H1 (cell line): ENCODE results near the gene TEX22. TPM values are rescaled to one million over a fixed set of nuclear protein-coding genes. Genes with fewer than 3 reads are reported as not detected.

Source experiments
- CTCF ChIA-PET: fragments of 300-600 bp; sonication (Branson Sonifier 250); formaldehyde crosslinking; loops from one replicate; lab custom pipeline; 2021; ENCODE audit not compliant: partially characterized antibody; lab: Charles Lee
- POLR2A ChIA-PET: fragments of 300-600 bp; sonication (Branson Sonifier 250); formaldehyde crosslinking; loops from one replicate; lab custom pipeline; 2021; ENCODE audit warnings: inconsistent platforms; ENCODE audit not compliant: partially characterized antibody; lab: Charles Lee
- DNase-seq, 2 experiments: peaks; one replicate each; pipeline versions ENCODE4 v3.0.0 to v3.0.0-alpha.2; 2010 to 2022; ENCODE audit warnings: low spot score in 2 of 2, low read depth in 1 of 2, mixed read lengths in 1 of 2
- FAIRE-seq: peaks from 2 replicates; lab custom pipeline; 2011; peaks lifted over from hg19 to GRCh38; lab: Jason Lieb, UNC
- H2AFZ ChIP-seq: 2 replicates; pipeline ENCODE4 v1.8.1; 2012; ENCODE audit warnings: low read length, inconsistent platforms
- H2AK5ac ChIP-seq: 2 replicates; pipeline ENCODE4 v1.6.1; 2013; ENCODE audit warnings: low read depth, low read length
- H2BK120ac ChIP-seq: replicated peaks from 2 replicates; pipeline ENCODE3; 2013; ENCODE audit warnings: low read depth, low read length, inconsistent platforms
- H2BK12ac ChIP-seq: 2 replicates; pipeline ENCODE4 v1.6.1; 2013; ENCODE audit warnings: low read depth, low read length
- H2BK15ac ChIP-seq: 2 replicates; pipeline ENCODE4 v1.6.1; 2013; ENCODE audit warnings: low read length
- H2BK20ac ChIP-seq: 2 replicates; pipeline ENCODE4 v1.6.1; 2013; ENCODE audit warnings: low read length
- H2BK5ac ChIP-seq: 2 replicates; pipeline ENCODE4 v1.6.1; 2013; ENCODE audit warnings: low read depth, low read length
- H3K14ac ChIP-seq: 2 replicates; pipeline ENCODE4 v1.6.1; 2013; ENCODE audit warnings: inconsistent platforms; ENCODE audit not compliant: insufficient read length
- H3K18ac ChIP-seq: 2 replicates; pipeline ENCODE4 v1.6.1; 2013; ENCODE audit warnings: low read length; ENCODE audit errors: extremely low read depth
- H3K23ac ChIP-seq: 2 replicates; pipeline ENCODE4 v1.6.1; 2013; ENCODE audit warnings: inconsistent platforms; ENCODE audit not compliant: insufficient read length
- H3K23me2 ChIP-seq: 2 replicates; pipeline ENCODE4 v1.6.1; 2013; ENCODE audit warnings: low read depth, low read length
- H3K27ac ChIP-seq: 2 replicates; pipeline ENCODE4 v1.6.1; 2011; ENCODE audit warnings: low read depth, low read length, inconsistent platforms
- H3K27me3 ChIP-seq, 4 experiments: replicated peaks in 1 of 4; 1 replicate in 1 of 4; 2 replicates in 3 of 4; pipeline versions ENCODE4 v1.6.1 to v1.8.1; 2011 to 2013; ENCODE audit warnings: low read length in 3 of 4, mild to moderate bottlenecking in 3 of 4, inconsistent platforms in 2 of 4, mixed read lengths in 2 of 4, moderate library complexity in 1 of 4; ENCODE audit not compliant: control insufficient read depth in 3 of 4, insufficient read depth in 3 of 4; ENCODE audit errors: extremely low read depth in 1 of 4
- H3K36me3 ChIP-seq, 4 experiments: 2 replicates each; pipeline versions ENCODE4 v1.6.1 to v1.8.1; 2011 to 2013; ENCODE audit warnings: mild to moderate bottlenecking in 4 of 4, low read length in 3 of 4, moderate library complexity in 2 of 4, control low read depth in 1 of 4, inconsistent platforms in 1 of 4; ENCODE audit not compliant: insufficient read depth in 4 of 4, control insufficient read depth in 2 of 4
- H3K4ac ChIP-seq: replicated peaks from 2 replicates; pipeline ENCODE3; 2013; ENCODE audit warnings: low read length, low read depth, mixed read lengths, inconsistent platforms; ENCODE audit not compliant: insufficient read length
- H3K4me1 ChIP-seq, 4 experiments: replicated peaks in 1 of 4; 1 replicate in 1 of 4; 2 replicates in 3 of 4; pipeline versions ENCODE4 v1.6.1 to v1.8.1; 2011 to 2013; ENCODE audit warnings: low read length in 3 of 4, inconsistent platforms in 2 of 4, mixed read lengths in 1 of 4; ENCODE audit not compliant: insufficient read depth in 4 of 4, control insufficient read depth in 3 of 4
- H3K4me2 ChIP-seq, 2 experiments: 2 replicates each; pipeline versions ENCODE4 v1.6.1 to v1.8.1; 2011 to 2013; ENCODE audit warnings: low read depth in 2 of 2, low read length in 2 of 2, control low read depth in 1 of 2, inconsistent platforms in 1 of 2, mild to moderate bottlenecking in 1 of 2; ENCODE audit not compliant: insufficient read depth in 1 of 2
- H3K4me3 ChIP-seq, 4 experiments: fragments of 200-600, 300-600 bp in 1 of 4; sonication (generic), shearing (Covaris generic), sonication (Bioruptor Twin) in 1 of 4; 2 replicates each; pipeline versions ENCODE4 v1.5.1 to v1.8.1; 2011 to 2016; ENCODE audit warnings: low read length in 4 of 4, low read depth in 3 of 4, control low read depth in 2 of 4, inconsistent platforms in 2 of 4, mild to moderate bottlenecking in 2 of 4, mixed read lengths in 1 of 4, moderate library complexity in 1 of 4; ENCODE audit not compliant: insufficient read depth in 2 of 4; ENCODE audit errors: extremely low read depth in 1 of 4
- H3K56ac ChIP-seq: replicated peaks from 2 replicates; pipeline ENCODE3; 2013; ENCODE audit warnings: low read depth, mild to moderate bottlenecking, mixed read lengths, low read length, inconsistent platforms; ENCODE audit not compliant: insufficient read length
- H3K79me1 ChIP-seq: 2 replicates; pipeline ENCODE4 v1.6.1; 2013; ENCODE audit warnings: low read depth, low read length, control low read depth
- H3K79me2 ChIP-seq, 2 experiments: 2 replicates each; pipeline versions ENCODE4 v1.6.1 to v1.8.1; 2012 to 2013; ENCODE audit warnings: low read length in 2 of 2, mild to moderate bottlenecking in 2 of 2, inconsistent platforms in 1 of 2; ENCODE audit not compliant: insufficient read depth in 2 of 2, control insufficient read depth in 1 of 2
- H3K9ac ChIP-seq, 4 experiments: replicated peaks in 1 of 4; 1 replicate in 1 of 4; 2 replicates in 3 of 4; pipeline versions ENCODE4 v1.6.1 to v1.8.1; 2011 to 2013; ENCODE audit warnings: low read depth in 3 of 4, low read length in 3 of 4, control low read depth in 2 of 4, mild to moderate bottlenecking in 2 of 4, moderate library complexity in 2 of 4, inconsistent platforms in 1 of 4; ENCODE audit errors: extremely low read depth in 1 of 4
- H3K9me3 ChIP-seq, 2 experiments: 2 replicates each; pipeline versions ENCODE4 v1.6.1 to v1.8.1; 2012 to 2013; ENCODE audit warnings: mild to moderate bottlenecking in 2 of 2, moderate library complexity in 2 of 2, control low read depth in 1 of 2, inconsistent platforms in 1 of 2, low read depth in 1 of 2, low read length in 1 of 2, mixed read lengths in 1 of 2; ENCODE audit not compliant: insufficient read depth in 2 of 2
- H4K20me1 ChIP-seq, 2 experiments: replicated peaks in 1 of 2; 2 replicates each; pipeline versions ENCODE3 to v1.8.1; 2011 to 2013; ENCODE audit warnings: inconsistent platforms in 2 of 2, low read length in 2 of 2, mild to moderate bottlenecking in 1 of 2; ENCODE audit not compliant: insufficient read depth in 2 of 2, control insufficient read depth in 1 of 2
- H4K5ac ChIP-seq: 2 replicates; pipeline ENCODE4 v1.6.1; 2013; ENCODE audit warnings: low read length, low read depth, mixed read lengths, inconsistent platforms; ENCODE audit not compliant: insufficient read length
- H4K8ac ChIP-seq: 2 replicates; pipeline ENCODE4 v1.8.0; 2013; ENCODE audit warnings: mild to moderate bottlenecking, moderate library complexity, low read length, inconsistent platforms; ENCODE audit not compliant: insufficient read depth; ENCODE audit errors: extremely low read depth
- H4K91ac ChIP-seq: replicated peaks from 2 replicates; pipeline ENCODE3; 2013; ENCODE audit warnings: low read length, mixed read lengths, inconsistent platforms; ENCODE audit not compliant: insufficient read length
- KDM4A ChIP-seq: IDR thresholded peaks from one replicate; pipeline ENCODE4 v1.7.1; 2012; ENCODE audit warnings: low read depth, mild to moderate bottlenecking, moderate library complexity, low read length, inconsistent platforms; ENCODE audit not compliant: severe bottlenecking
- PHF8 ChIP-seq: fragments of 200-600 bp; sonication (generic); conservative IDR thresholded peaks from 2 replicates; pipeline ENCODE4 v1.7.1; 2012; ENCODE audit warnings: low read depth, mild to moderate bottlenecking, inconsistent platforms, low read length, moderate library complexity
- POLR2A ChIP-seq, 2 experiments: IDR thresholded peaks; 1 replicate in 1 of 2; 2 replicates in 1 of 2; pipeline ENCODE4 v1.6.1; 2011; ENCODE audit warnings: low read depth in 2 of 2, low read length in 2 of 2, mild to moderate bottlenecking in 2 of 2; ENCODE audit errors: control extremely low read depth in 1 of 2
- RBBP5 ChIP-seq: IDR thresholded peaks from 2 replicates; pipeline ENCODE4 v1.7.1; 2012; ENCODE audit warnings: low read depth, mild to moderate bottlenecking, inconsistent platforms, low read length, moderate library complexity, borderline replicate concordance
- WGBS, 2 experiments: shearing (Covaris generic) in 1 of 2; methylation state at CpG; one replicate each; pipeline versions ENCODE4 v1.1.6 to v1.1.7; 2013 to 2015; ENCODE audit warnings: low lambda C conversion rate in 2 of 2, mixed read lengths in 2 of 2, inconsistent platforms in 1 of 2, low coverage in 1 of 2, missing lambda C conversion rate in 1 of 2; ENCODE audit not compliant: insufficient replicate concordance in 2 of 2, insufficient coverage in 1 of 2, insufficient read length in 1 of 2; ENCODE audit errors: extremely low coverage in 1 of 2, missing lambda C conversion rate in 1 of 2; 5-methylcytosine and 5-hydroxymethylcytosine counted together
- polyA plus RNA-seq, 7 experiments: library from polyadenylated mRNA; depleted of rRNA in 3 of 7; stranded (reverse) in 5 of 7; unstranded in 2 of 7; fragments of >200 nt in 5 of 7; fragments of 200-250 nt in 2 of 7; gene quantifications; 1 replicate in 5 of 7; 2 replicates in 1 of 7; 4 replicates in 1 of 7; pipeline versions ENCODE4 v1.2.1 to v1.2.3, GENCODE V29; 2011 to 2013; ENCODE audit warnings: missing spikeins in 2 of 7, mixed read lengths in 2 of 7
- total RNA-seq: library from RNA; stranded (reverse); fragmentation: NEBNext Ultra II Directional; extraction: Animal tissue kit (Norgen Biotek cat#: 25700); gene quantifications from 2 replicates; pipeline ENCODE4 v1.2.1, GENCODE V29; 2021
- TF ChIP-seq, protein P1 (sequence below): IDR thresholded peaks from 2 replicates; pipeline ENCODE4 v1.6.1; 2012; ENCODE audit warnings: inconsistent platforms

TEX22 gene
- total and polyA plus RNA-seq, 2 of the 8 experiments (the other 6 are each of a cell fraction or from before 2014, with no cell fraction given), result 0.24 to 0.39 TPM

DNA sequence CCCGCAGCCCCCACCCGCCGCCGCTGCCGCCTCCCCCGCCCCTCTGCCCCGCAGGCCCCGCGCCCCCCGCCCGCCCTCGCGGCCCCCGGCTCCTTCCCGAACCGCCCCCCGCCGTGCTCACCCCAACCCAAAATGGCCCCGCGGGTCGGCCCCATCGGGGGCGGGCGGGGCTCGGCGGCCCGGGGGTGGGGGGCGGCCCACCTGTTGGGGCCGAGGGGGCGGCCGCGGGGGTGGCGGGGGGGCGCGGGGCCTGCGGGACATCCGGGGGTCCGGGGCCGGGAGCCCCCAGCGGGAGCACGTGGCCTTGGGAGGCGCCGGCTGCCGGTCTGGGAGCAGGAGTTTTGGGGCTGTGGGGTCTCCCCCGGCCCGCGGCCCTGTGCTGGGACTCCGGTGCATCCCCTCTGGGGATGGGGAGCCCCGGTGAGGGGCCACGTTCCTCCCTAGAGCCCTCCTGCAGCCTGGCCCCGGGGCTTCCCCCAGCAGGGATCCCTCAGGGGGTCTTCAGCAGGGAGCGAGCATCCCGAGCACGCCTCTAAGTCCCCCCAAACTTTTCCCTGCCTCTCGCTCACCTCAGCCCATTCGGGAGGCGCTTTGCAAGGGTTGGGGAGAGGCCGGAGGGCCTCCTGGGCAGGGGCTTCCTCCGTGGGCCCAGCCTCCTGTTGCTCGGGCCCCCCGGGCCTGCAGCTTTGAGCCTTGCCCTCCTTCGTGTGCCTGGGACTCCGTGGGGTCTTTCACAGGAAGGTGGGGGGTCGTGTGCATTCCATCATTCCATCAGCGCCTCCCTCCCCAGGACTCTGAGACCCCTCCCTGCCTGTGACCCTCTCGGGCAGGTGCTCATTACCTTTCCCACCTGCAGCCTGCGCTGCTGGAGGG lies 22.0 kb downstream of the TEX22 start:
- H2BK120ac ChIP-seq, result no peak overlapping the region
- H4K8ac ChIP-seq, result peak overlapping the region; percentile 62
- H2AFZ ChIP-seq, result no peak overlapping the region
- H2BK12ac ChIP-seq, result no peak overlapping the region
- peak overlapping the region; percentile 77 for H3K27ac ChIP-seq
- 7% methylated on average over 18 of the region's 67 CpGs; no CpG with 5 or more reads in 1 of the 2 experiments for WGBS, 2 experiments
- no peak for FAIRE-seq
- H3K23ac ChIP-seq, result no peak overlapping the region
- peak overlapping the region; percentile 53 for H3K14ac ChIP-seq
- H3K79me1 ChIP-seq, result peaks cover 26% of the 10 kb centered on the region
- peak overlapping the region; percentile 32 for H2BK5ac ChIP-seq
- peak overlapping the region; percentile 88 for H3K4me2 ChIP-seq
- no peak overlapping the region for H2BK20ac ChIP-seq
- peak overlapping the region; percentile 64 to 79 (median 69) for H3K9ac ChIP-seq
- H4K5ac ChIP-seq, result peak overlapping the region; percentile 23
- H3K4me3 ChIP-seq, result peak overlapping the region; percentile 62 to 88 (median 78)
- CTCF ChIA-PET, result interaction anchor here (0.6 to 1.6 kb wide), 8 partner anchors 9 to 633 kb away, joined by 3 to 7 read pairs (median 4); no protein-coding TSS in a partner anchor
- peak overlapping the region; percentile 87 for H3K56ac ChIP-seq
- peak overlapping the region; percentile 10 for H3K18ac ChIP-seq
- H3K27me3 ChIP-seq, result peaks cover 0 to 3% (median 1%) of the 10 kb centered on the region in 4 experiments; a peak in 3 of 7 replicates
- POLR2A ChIA-PET, result interaction anchor here (1.0 to 5.2 kb wide), 6 partner anchors 9 to 23 kb away, joined by 3 to 43 read pairs (median 4); partner anchors contain the start of gene TEX22
- H3K4me1 ChIP-seq, result peaks cover 0 to 28% (median 23%) of the 10 kb centered on the region in 4 experiments; a peak in 5 of 7 replicates
- no peaks in the 10 kb centered on the region for H3K9me3 ChIP-seq
- no peak overlapping the region for H2BK15ac ChIP-seq
- H3K79me2 ChIP-seq, result peaks cover 21 to 57% of the 10 kb centered on the region in 2 experiments; a peak in 3 of 4 replicates
- H4K91ac ChIP-seq, result peak overlapping the region; percentile 85
- peak overlapping the region; percentile 94 for H3K4ac ChIP-seq
- H3K36me3 ChIP-seq, result peaks cover 0 to 2% (median 0%) of the 10 kb centered on the region in 4 experiments; a peak in 3 of 8 replicates
- H4K20me1 ChIP-seq, result peaks cover 26% of the 10 kb centered on the region in 2 experiments
- no peak for DNase-seq
- peaks cover 7% of the 10 kb centered on the region for H3K23me2 ChIP-seq
- H2AK5ac ChIP-seq, result peak overlapping the region; percentile 93; the same call in 1 of the 2 replicates
- no peak for TF ChIP-seq KDM4A
- 0 out of 2 replicates have a peak, but pooled peaks have one; percentile 24 for TF ChIP-seq PHF8
- TF ChIP-seq, protein P1, sequence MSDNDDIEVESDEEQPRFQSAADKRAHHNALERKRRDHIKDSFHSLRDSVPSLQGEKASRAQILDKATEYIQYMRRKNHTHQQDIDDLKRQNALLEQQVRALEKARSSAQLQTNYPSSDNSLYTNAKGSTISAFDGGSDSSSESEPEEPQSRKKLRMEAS, result peak; percentile 33; the same call in 1 of the 2 replicates
- 0 out of 2 replicates have a peak, but pooled peaks have one; percentile 4 for TF ChIP-seq RBBP5
- peak in 1 of 2 experiments; percentile 47; a peak in 1 of 3 replicates for TF ChIP-seq POLR2A (IDR thresholded peaks at IDR 0.05; ENCODE audit: control extremely low read depth in 1 of 2, low read depth in 2 of 2, low read length in 2 of 2)
